HepG2 (cell line): ENCODE results near the gene THOC6. TPM values are rescaled to one million over a fixed set of nuclear protein-coding genes. Genes with fewer than 3 reads are reported as not detected.
A peak's percentile ranks its signal among the peaks of the same experiment; 100 is the strongest.

ENCODE experiments used
- ATAC-seq: fragments of 200-7000 bp; cut with Tn5 transposase; 3 replicates; pipeline ENCODE4 v1.9.1; 2020; ENCODE audit warnings: mild to moderate bottlenecking, moderate library complexity
- BruUV-seq: library from RNA; stranded (reverse); fragments of 400-500 nt; replicated peaks from 2 replicates; lab custom pipeline; 2021; lab: Mats Ljungman, UMichigan
- CTCF ChIA-PET: fragments of 300-600 bp; formaldehyde crosslinking; extraction: SDS; loops from one replicate; lab custom pipeline; 2021; ENCODE audit warnings: low total read pairs, inconsistent platforms, low intra/inter-chr PET ratio; lab: Yijun Ruan, JAX
- POLR2A ChIA-PET: fragments of 350-600 bp; sonication (Branson Sonifier 250); formaldehyde crosslinking; loops from one replicate; lab custom pipeline; 2020; ENCODE audit warnings: antibody characterized with exemption, inconsistent platforms; lab: Yijun Ruan, JAX
- DNase-seq: peaks from one replicate; pipeline ENCODE4 v3.0.0-alpha.2; 2015; ENCODE audit warnings: low spot score
- FAIRE-seq: peaks from 3 replicates; lab custom pipeline; 2011; peaks lifted over from hg19 to GRCh38; lab: Jason Lieb, UNC
- H2AFZ ChIP-seq: one replicate; pipeline ENCODE4 v1.6.1; 2011; ENCODE audit warnings: low read length, inconsistent platforms
- H3K27ac ChIP-seq: fragments of 300-600 bp; 3 replicates; pipeline ENCODE4 v1.8.0; 2011; ENCODE audit warnings: mixed run types, mild to moderate bottlenecking, mixed read lengths, low read length, inconsistent platforms; ENCODE audit not compliant: insufficient read depth; ENCODE audit errors: extremely low read length
- H3K27me3 ChIP-seq, 2 experiments: fragments of 200-600 bp in 1 of 2; 2 replicates in 1 of 2; 3 replicates in 1 of 2; pipeline versions ENCODE4 v1.6.0 to v1.8.0; 2011; ENCODE audit warnings: low read length in 2 of 2, mild to moderate bottlenecking in 2 of 2, moderate library complexity in 2 of 2, inconsistent platforms in 1 of 2; ENCODE audit not compliant: insufficient read depth in 2 of 2, control insufficient read depth in 1 of 2
- H3K36me3 ChIP-seq, 2 experiments: fragments of 200-600 bp in 1 of 2; replicated peaks in 1 of 2; 2 replicates in 1 of 2; 3 replicates in 1 of 2; pipeline versions ENCODE4 v1.5.1 to v1.8.0; 2011; ENCODE audit warnings: low read length in 2 of 2, inconsistent platforms in 1 of 2; ENCODE audit not compliant: insufficient read depth in 2 of 2, control insufficient read depth in 1 of 2
- H3K4me1 ChIP-seq: 2 replicates; pipeline ENCODE4 v1.5.1; 2012; ENCODE audit warnings: low read length, inconsistent platforms; ENCODE audit not compliant: insufficient read depth
- H3K4me2 ChIP-seq: 2 replicates; pipeline ENCODE4 v1.6.0; 2011; ENCODE audit warnings: low read depth, low read length, inconsistent platforms
- H3K4me3 ChIP-seq, 3 experiments: fragments of 200-600 bp in 1 of 3; sonication (generic), shearing (Covaris generic) in 1 of 3; replicated peaks in 1 of 3; 2 replicates each; pipeline ENCODE4 v1.5.1; 2011 to 2016; ENCODE audit warnings: low read length in 3 of 3, inconsistent platforms in 2 of 3, low read depth in 2 of 3, mild to moderate bottlenecking in 2 of 3, control low read depth in 1 of 3, mixed read lengths in 1 of 3; ENCODE audit not compliant: insufficient read depth in 1 of 3
- H3K79me2 ChIP-seq: one replicate; pipeline ENCODE4 v1.6.1; 2011; ENCODE audit warnings: low read length, inconsistent platforms; ENCODE audit not compliant: insufficient read depth
- H3K9ac ChIP-seq: 2 replicates; pipeline ENCODE4 v1.6.0; 2011; ENCODE audit warnings: mild to moderate bottlenecking, low read depth, low read length, inconsistent platforms; ENCODE audit not compliant: insufficient read depth
- H3K9me3 ChIP-seq: 2 replicates; pipeline ENCODE4 v1.5.1; 2012; ENCODE audit warnings: mild to moderate bottlenecking, low read length
- H4K20me1 ChIP-seq: 2 replicates; pipeline ENCODE4 v1.6.0; 2011; ENCODE audit warnings: inconsistent platforms, mild to moderate bottlenecking, low read length, moderate library complexity; ENCODE audit not compliant: insufficient read depth
- ATM ChIP-seq: fragments of 450-650 bp; IDR thresholded peaks from 2 replicates; pipeline ENCODE4 v1.7.1; 2017; ENCODE audit warnings: mild to moderate bottlenecking, borderline replicate concordance
- BCL3 ChIP-seq: sonication (generic); formaldehyde crosslinking; IDR thresholded peaks from 2 replicates; pipeline ENCODE4 v1.5.1; 2020; ENCODE audit warnings: mild to moderate bottlenecking, missing genetic modification reagents, moderate library complexity
- DNMT1 ChIP-seq: sonication (generic); formaldehyde crosslinking; IDR thresholded peaks from 2 replicates; pipeline ENCODE4 v1.5.1; 2020; ENCODE audit warnings: mild to moderate bottlenecking, missing genetic modification reagents
- FIP1L1 ChIP-seq: fragments of 200-400 bp; formaldehyde crosslinking; IDR thresholded peaks from 2 replicates; pipeline ENCODE4 v1.6.1; 2018; ENCODE audit warnings: low read depth, mild to moderate bottlenecking, low read length, moderate library complexity, borderline replicate concordance; ENCODE audit not compliant: insufficient read depth
- PBX3 ChIP-seq: sonication (generic); formaldehyde crosslinking; IDR thresholded peaks from 2 replicates; pipeline ENCODE4 v1.8.1; 2023; ENCODE audit warnings: missing genetic modification reagents, inconsistent platforms, borderline replicate concordance
- POLR2A ChIP-seq, 2 experiments: IDR thresholded peaks; 2 replicates each; pipeline ENCODE4 v1.6.1; 2011; ENCODE audit warnings: low read depth in 2 of 2, low read length in 2 of 2, mild to moderate bottlenecking in 1 of 2, moderate library complexity in 1 of 2; ENCODE audit not compliant: insufficient read depth in 1 of 2
- POLR2AphosphoS5 ChIP-seq: IDR thresholded peaks from 2 replicates; pipeline ENCODE4 v1.6.1; 2012; ENCODE audit warnings: low read depth, low read length
- POLR2G ChIP-seq: fragments of 200-400 bp; formaldehyde crosslinking; IDR thresholded peaks from 2 replicates; pipeline ENCODE4 v1.6.1; 2018; ENCODE audit warnings: mild to moderate bottlenecking, low read depth, low read length, moderate library complexity
- THYN1 ChIP-seq: sonication (generic); formaldehyde crosslinking; IDR thresholded peaks from 2 replicates; pipeline ENCODE4 v1.8.1; 2023; ENCODE audit warnings: low read depth, mild to moderate bottlenecking, moderate library complexity, missing genetic modification reagents, borderline replicate concordance
- ZNF235 ChIP-seq: sonication (generic); formaldehyde crosslinking; IDR thresholded peaks from 2 replicates; pipeline ENCODE4 v1.8.1; 2023; ENCODE audit warnings: mild to moderate bottlenecking, missing genetic modification reagents, borderline replicate concordance
- ZNF350 ChIP-seq: sonication (generic); formaldehyde crosslinking; IDR thresholded peaks from 2 replicates; pipeline ENCODE4 v1.4.0; 2020; ENCODE audit warnings: mild to moderate bottlenecking, low read depth, missing genetic modification reagents, borderline replicate concordance
- ZNF644 ChIP-seq: IDR thresholded peaks from 2 replicates; pipeline ENCODE4 v1.6.1; 2016; ENCODE audit warnings: low read depth
- ZNF792 ChIP-seq: IDR thresholded peaks from 2 replicates; pipeline ENCODE4 v1.6.1; 2016
- ZSCAN29 ChIP-seq: sonication (generic); formaldehyde crosslinking; conservative IDR thresholded peaks from 2 replicates; pipeline ENCODE4 v1.4.0; 2020; ENCODE audit warnings: mild to moderate bottlenecking, missing genetic modification reagents
- WGBS: methylation state at CpG from one replicate; pipeline ENCODE4 v1.1.6; 2017; ENCODE audit warnings: low lambda C conversion rate; 5-methylcytosine and 5-hydroxymethylcytosine counted together
- in situ Hi-C: cut with HindIII; loops from 2 replicates; pipeline ENCODE4 v1.10.0; 2017; ENCODE audit warnings: low pct_unique_long_range_greater_than_20kb; ENCODE audit not compliant: extremely low pct_ligation_motif_present
- intact Hi-C: fragments of 100-400 bp; cut with micrococcal nuclease; formaldehyde crosslinking; loops from one replicate; pipeline ENCODE4 v1.10.0; 2022; ENCODE audit not compliant: unreplicated experiment
- polyA plus RNA-seq, 8 experiments: library from polyadenylated mRNA; depleted of rRNA in 3 of 8; stranded (reverse) in 7 of 8; unstranded in 1 of 8; fragments of >200 nt; fragmentation: Illumina TruSeq in 4 of 8; extraction: Trizol in 4 of 8; gene quantifications; 2 replicates each; pipeline versions ENCODE4 v1.2.1 to v1.2.3, GENCODE V29; 2011 to 2016; ENCODE audit warnings: low read depth in 4 of 8, missing spikeins in 1 of 8, mixed read lengths in 1 of 8; ENCODE audit not compliant: insufficient read depth in 1 of 8
- total RNA-seq, 5 experiments: library from RNA; depleted of rRNA; stranded (reverse); fragments of >200 nt; fragmentation: Illumina TruSeq; extraction: Trizol; gene quantifications; 2 replicates each; pipeline ENCODE4 v1.2.3, GENCODE V29; 2016; ENCODE audit warnings: low read depth in 1 of 5
- TF ChIP-seq, protein P1 (sequence below): sonication (generic); formaldehyde crosslinking; IDR thresholded peaks from 2 replicates; pipeline ENCODE4 v1.4.0; 2020; ENCODE audit warnings: mild to moderate bottlenecking, missing genetic modification reagents, borderline replicate concordance
- TF ChIP-seq, protein P2 (sequence below): sonication (generic); formaldehyde crosslinking; conservative IDR thresholded peaks from 2 replicates; pipeline ENCODE4 v1.4.0; 2020; ENCODE audit warnings: missing genetic modification reagents

Gene THOC6
- total and polyA plus RNA-seq, 2 of the 13 experiments (the other 11 are each of a cell fraction or from before 2014, with no cell fraction given): 32.1 to 37.0 TPM

GRCh38 chr16:3070608-3071111 is 46.8 kb downstream of the THOC6 start:
- Histone ChIP-seq H3K36me3 (peaks cover 9 to 16% of the 10 kb centered on the region in 2 experiments; a peak in 2 of 5 replicates), H3K79me2 (peaks cover 13% of the 10 kb centered on the region), H3K4me1 (peaks cover 27% of the 10 kb centered on the region), H3K27me3 (peaks cover 2 to 13% of the 10 kb centered on the region in 2 experiments; a peak in 4 of 5 replicates), H2AFZ (no peak overlapping the region), H3K9ac (no peak overlapping the region), H3K4me2 (no peak overlapping the region), H3K27ac (no peak overlapping the region), H3K4me3 (no peak overlapping the region), H4K20me1 (no peaks in the 10 kb centered on the region), H3K9me3 (no peaks in the 10 kb centered on the region)
- ChIA-PET CTCF (no interaction called here), POLR2A (interaction anchor here (1.2 to 4.4 kb wide), 3 partner anchors 11 to 16 kb away, joined by 6 to 30 read pairs (median 11); no protein-coding TSS in a partner anchor)
- no TSS peak for BruUV-seq
- WGBS: 62% methylated on average over 3 of the region's 9 CpGs
- intact Hi-C loops: no loop called here
- in situ Hi-C loops: no loop called here
- FAIRE-seq (no peak), ATAC-seq (no peak), DNase-seq (no peak)
- TF ChIP-seq POLR2AphosphoS5: peak; percentile 31; the same call in 1 of the 2 replicates
- no peak for TF ChIP-seq DNMT1 (CRISPR knock-in tag)
- TF ChIP-seq PBX3 (CRISPR knock-in tag): no peak
- no peak for TF ChIP-seq BCL3 (CRISPR knock-in tag)
- TF ChIP-seq ZNF644: no peak
- TF ChIP-seq, protein P1, sequence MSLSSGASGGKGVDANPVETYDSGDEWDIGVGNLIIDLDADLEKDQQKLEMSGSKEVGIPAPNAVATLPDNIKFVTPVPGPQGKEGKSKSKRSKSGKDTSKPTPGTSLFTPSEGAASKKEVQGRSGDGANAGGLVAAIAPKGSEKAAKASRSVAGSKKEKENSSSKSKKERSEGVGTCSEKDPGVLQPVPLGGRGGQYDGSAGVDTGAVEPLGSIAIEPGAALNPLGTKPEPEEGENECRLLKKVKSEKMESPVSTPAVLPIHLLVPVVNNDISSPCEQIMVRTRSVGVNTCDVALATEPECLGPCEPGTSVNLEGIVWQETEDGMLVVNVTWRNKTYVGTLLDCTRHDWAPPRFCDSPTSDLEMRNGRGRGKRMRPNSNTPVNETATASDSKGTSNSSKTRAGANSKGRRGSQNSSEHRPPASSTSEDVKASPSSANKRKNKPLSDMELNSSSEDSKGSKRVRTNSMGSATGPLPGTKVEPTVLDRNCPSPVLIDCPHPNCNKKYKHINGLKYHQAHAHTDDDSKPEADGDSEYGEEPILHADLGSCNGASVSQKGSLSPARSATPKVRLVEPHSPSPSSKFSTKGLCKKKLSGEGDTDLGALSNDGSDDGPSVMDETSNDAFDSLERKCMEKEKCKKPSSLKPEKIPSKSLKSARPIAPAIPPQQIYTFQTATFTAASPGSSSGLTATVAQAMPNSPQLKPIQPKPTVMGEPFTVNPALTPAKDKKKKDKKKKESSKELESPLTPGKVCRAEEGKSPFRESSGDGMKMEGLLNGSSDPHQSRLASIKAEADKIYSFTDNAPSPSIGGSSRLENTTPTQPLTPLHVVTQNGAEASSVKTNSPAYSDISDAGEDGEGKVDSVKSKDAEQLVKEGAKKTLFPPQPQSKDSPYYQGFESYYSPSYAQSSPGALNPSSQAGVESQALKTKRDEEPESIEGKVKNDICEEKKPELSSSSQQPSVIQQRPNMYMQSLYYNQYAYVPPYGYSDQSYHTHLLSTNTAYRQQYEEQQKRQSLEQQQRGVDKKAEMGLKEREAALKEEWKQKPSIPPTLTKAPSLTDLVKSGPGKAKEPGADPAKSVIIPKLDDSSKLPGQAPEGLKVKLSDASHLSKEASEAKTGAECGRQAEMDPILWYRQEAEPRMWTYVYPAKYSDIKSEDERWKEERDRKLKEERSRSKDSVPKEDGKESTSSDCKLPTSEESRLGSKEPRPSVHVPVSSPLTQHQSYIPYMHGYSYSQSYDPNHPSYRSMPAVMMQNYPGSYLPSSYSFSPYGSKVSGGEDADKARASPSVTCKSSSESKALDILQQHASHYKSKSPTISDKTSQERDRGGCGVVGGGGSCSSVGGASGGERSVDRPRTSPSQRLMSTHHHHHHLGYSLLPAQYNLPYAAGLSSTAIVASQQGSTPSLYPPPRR (CRISPR knock-in tag): no peak
- no peak for TF ChIP-seq ZNF792
- TF ChIP-seq ZSCAN29 (CRISPR knock-in tag): no peak
- TF ChIP-seq FIP1L1: no peak
- TF ChIP-seq ZNF350 (CRISPR knock-in tag): no peak
- TF ChIP-seq, protein P2, sequence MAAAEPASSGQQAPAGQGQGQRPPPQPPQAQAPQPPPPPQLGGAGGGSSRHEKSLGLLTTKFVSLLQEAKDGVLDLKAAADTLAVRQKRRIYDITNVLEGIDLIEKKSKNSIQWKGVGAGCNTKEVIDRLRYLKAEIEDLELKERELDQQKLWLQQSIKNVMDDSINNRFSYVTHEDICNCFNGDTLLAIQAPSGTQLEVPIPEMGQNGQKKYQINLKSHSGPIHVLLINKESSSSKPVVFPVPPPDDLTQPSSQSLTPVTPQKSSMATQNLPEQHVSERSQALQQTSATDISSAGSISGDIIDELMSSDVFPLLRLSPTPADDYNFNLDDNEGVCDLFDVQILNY (CRISPR knock-in tag): no peak
- TF ChIP-seq ATM: no peak
- peak in 1 of 2 experiments; percentile 11; a peak in 1 of 4 replicates for TF ChIP-seq POLR2A (IDR thresholded peaks at IDR 0.05; ENCODE audit: insufficient read depth in 1 of 2, low read depth in 2 of 2, low read length in 2 of 2)
- TF ChIP-seq THYN1 (CRISPR knock-in tag): no peak
- peak; percentile 47 for TF ChIP-seq POLR2G
- no peak for TF ChIP-seq ZNF235 (CRISPR knock-in tag)
